Tibial artery (tissue), 4 donors: Measurements from ENCODE around the gene ART3.

ENCODE experiments used
- DNase-seq, 2 donors: peaks; one replicate each; pipeline ENCODE4 v3.0.0-alpha.2; 2019
- H3K27ac ChIP-seq, 2 donors: fragments of 200-600 bp; sonication (generic) in 1 of 2; 1 replicate in 1 of 2; 2 replicates in 1 of 2; pipeline ENCODE4 v1.5.1; 2018 to 2019; ENCODE audit warnings: mild to moderate bottlenecking in 1 of 2
- H3K27me3 ChIP-seq, 2 donors: fragments of 200-600 bp; sonication (generic) in 1 of 2; one replicate each; pipeline versions ENCODE4 v1.5.1 to v1.6.0; 2016 to 2019
- H3K36me3 ChIP-seq, 3 donors: fragments of 200-600 bp; sonication (generic) in 2 of 3; one replicate each; pipeline ENCODE4 v1.5.1; 2016 to 2019; ENCODE audit warnings: mild to moderate bottlenecking in 2 of 3
- H3K4me1 ChIP-seq, 4 donors: fragments of 200-600 bp; sonication (generic) in 2 of 4; 1 replicate in 3 of 4; 2 replicates in 1 of 4; pipeline ENCODE4 v1.5.1; 2016 to 2019
- H3K4me3 ChIP-seq, 2 donors: fragments of 200-600 bp; sonication (generic) in 1 of 2; 1 replicate in 1 of 2; 2 replicates in 1 of 2; pipeline ENCODE4 v1.5.1; 2018 to 2019; ENCODE audit warnings: mild to moderate bottlenecking in 2 of 2
- H3K9me3 ChIP-seq, 3 donors: fragments of 200-600 bp; sonication (generic) in 1 of 3; one replicate each; pipeline ENCODE4 v1.5.1; 2016 to 2019
- CTCF ChIP-seq, 2 experiments: fragments of 200-600 bp in 1 of 2; fragments of 450-650 bp in 1 of 2; IDR thresholded peaks; one replicate each; pipeline ENCODE4 v1.5.1; 2017 to 2019; ENCODE audit warnings: antibody characterized with exemption in 2 of 2, mild to moderate bottlenecking in 1 of 2, moderate library complexity in 1 of 2
- intact Hi-C: fragments of 100-400 bp; cut with DNase I; formaldehyde crosslinking; loops from one replicate; pipeline ENCODE4 v1.15.0; 2023; ENCODE audit warnings: low total_unique reads

The ART3 gene

GRCh38 chr4:76061982-76062381 lies 12.5 kb upstream of the ART3 start:
- intact Hi-C loops = no loop called here
- H3K27ac ChIP-seq = no peak overlapping the region
- H3K36me3 ChIP-seq = no peaks in the 10 kb centered on the region
- no peak for DNase-seq
- H3K9me3 ChIP-seq = no peaks in the 10 kb centered on the region
- H3K27me3 ChIP-seq = no peaks in the 10 kb centered on the region
- H3K4me3 ChIP-seq = no peak overlapping the region
- H3K4me1 ChIP-seq = no peaks in the 10 kb centered on the region
- no peak for TF ChIP-seq CTCF (IDR thresholded peaks at IDR 0.05)

- no peak overlapping the region for H3K27ac ChIP-seq
- no peak for DNase-seq
- no peak for TF ChIP-seq CTCF (IDR thresholded peaks at IDR 0.05)
- H3K4me1 ChIP-seq = no peaks in the 10 kb centered on the region
- H3K4me3 ChIP-seq = no peak overlapping the region
- no peaks in the 10 kb centered on the region for H3K36me3 ChIP-seq
- no peaks in the 10 kb centered on the region for H3K27me3 ChIP-seq
- H3K9me3 ChIP-seq = no peaks in the 10 kb centered on the region
- intact Hi-C loops = no loop called here
Measured at GRCh38 chr4:76066546-76066945, 8.0 kb upstream of the ART3 start.

GRCh38 chr4:76067652-76068286 lies 6.7 kb upstream of the ART3 start:
- no peaks in the 10 kb centered on the region for H3K36me3 ChIP-seq
- intact Hi-C loops = loop anchor here (1.0 kb wide), 1 partner anchor 72 kb away; no protein-coding TSS in a partner anchor
- H3K4me3 ChIP-seq = no peak overlapping the region
- DNase-seq = peak; percentile 74 to 77
- TF ChIP-seq CTCF (IDR thresholded peaks at IDR 0.05) = peak; percentile 62 to 67
- no peak overlapping the region for H3K27ac ChIP-seq
- no peaks in the 10 kb centered on the region for H3K4me1 ChIP-seq
- H3K27me3 ChIP-seq = no peaks in the 10 kb centered on the region
- no peaks in the 10 kb centered on the region for H3K9me3 ChIP-seq

GRCh38 chr4:76072760-76073159 lies 1.7 kb upstream of the ART3 start:
- no peak overlapping the region for H3K27ac ChIP-seq
- no peaks in the 10 kb centered on the region for H3K27me3 ChIP-seq
- no peaks in the 10 kb centered on the region for H3K4me1 ChIP-seq
- TF ChIP-seq CTCF (IDR thresholded peaks at IDR 0.05) = no peak
- H3K36me3 ChIP-seq = no peaks in the 10 kb centered on the region
- H3K4me3 ChIP-seq = no peak overlapping the region
- intact Hi-C loops = no loop called here
- no peaks in the 10 kb centered on the region for H3K9me3 ChIP-seq
- DNase-seq = no peak

- Histone ChIP-seq H3K9me3 (no peaks in the 10 kb centered on the region), H3K4me1 (no peaks in the 10 kb centered on the region), H3K36me3 (no peaks in the 10 kb centered on the region), H3K27ac (no peak overlapping the region), H3K27me3 (no peaks in the 10 kb centered on the region), H3K4me3 (no peak overlapping the region)
- DNase-seq = no peak
- no peak for TF ChIP-seq CTCF (IDR thresholded peaks at IDR 0.05)
- intact Hi-C loops = no loop called here
Measured at GRCh38 chr4:76074993-76075600, 588 bp downstream of the ART3 start.
